IPS-NIHi7 (cell line): ENCODE results near the gene FIGN.
A peak's percentile ranks its signal among the peaks of the same experiment; 100 is the strongest.

ENCODE experiments used
- DNase-seq: peaks from one replicate; pipeline ENCODE4 v3.0.0; 2012; ENCODE audit warnings: mixed read lengths; ENCODE audit errors: extremely low spot score

FIGN gene, protein sequence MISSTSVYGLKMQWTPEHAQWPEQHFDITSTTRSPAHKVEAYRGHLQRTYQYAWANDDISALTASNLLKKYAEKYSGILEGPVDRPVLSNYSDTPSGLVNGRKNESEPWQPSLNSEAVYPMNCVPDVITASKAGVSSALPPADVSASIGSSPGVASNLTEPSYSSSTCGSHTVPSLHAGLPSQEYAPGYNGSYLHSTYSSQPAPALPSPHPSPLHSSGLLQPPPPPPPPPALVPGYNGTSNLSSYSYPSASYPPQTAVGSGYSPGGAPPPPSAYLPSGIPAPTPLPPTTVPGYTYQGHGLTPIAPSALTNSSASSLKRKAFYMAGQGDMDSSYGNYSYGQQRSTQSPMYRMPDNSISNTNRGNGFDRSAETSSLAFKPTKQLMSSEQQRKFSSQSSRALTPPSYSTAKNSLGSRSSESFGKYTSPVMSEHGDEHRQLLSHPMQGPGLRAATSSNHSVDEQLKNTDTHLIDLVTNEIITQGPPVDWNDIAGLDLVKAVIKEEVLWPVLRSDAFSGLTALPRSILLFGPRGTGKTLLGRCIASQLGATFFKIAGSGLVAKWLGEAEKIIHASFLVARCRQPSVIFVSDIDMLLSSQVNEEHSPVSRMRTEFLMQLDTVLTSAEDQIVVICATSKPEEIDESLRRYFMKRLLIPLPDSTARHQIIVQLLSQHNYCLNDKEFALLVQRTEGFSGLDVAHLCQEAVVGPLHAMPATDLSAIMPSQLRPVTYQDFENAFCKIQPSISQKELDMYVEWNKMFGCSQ

DNA sequence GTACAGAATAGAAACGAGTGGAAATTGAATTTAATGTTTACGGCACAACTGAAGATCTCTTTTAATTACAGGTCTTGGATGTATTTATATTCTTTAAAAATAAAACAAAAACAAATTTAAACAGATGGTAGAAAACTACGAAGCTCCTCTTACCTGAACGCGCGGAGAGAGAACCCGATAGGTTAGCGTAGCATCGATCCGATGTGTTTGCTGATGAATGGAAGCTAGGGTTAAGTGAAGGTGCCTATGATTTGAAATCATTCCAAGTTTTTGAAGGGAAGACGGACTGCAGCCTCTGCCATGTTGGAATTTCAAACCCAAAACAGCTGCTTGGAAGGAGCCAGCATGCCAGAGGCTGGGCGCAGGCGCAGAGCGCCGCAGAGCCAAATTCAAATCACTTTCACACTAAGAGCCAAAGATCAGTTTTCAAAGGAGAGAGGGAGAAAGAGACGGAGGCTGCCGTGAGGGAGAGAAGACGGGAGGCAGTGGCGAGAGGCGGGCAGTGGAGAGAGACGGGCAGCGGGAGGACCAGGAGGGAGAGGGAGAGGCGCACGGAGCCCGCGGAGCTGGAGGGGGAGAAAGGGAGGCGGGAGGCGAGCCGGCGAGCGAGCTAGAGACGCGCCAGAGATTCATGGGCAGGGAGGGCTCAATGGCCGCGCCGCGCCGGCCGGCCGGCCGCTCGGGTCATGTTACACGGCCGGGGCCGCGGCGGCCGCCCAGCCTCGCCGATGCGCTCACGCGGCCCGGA, at the start of gene FIGN:
FIGN (minus strand) TSS at position 324 of the 748 bp plus-strand sequence. CDS start 1,081 bp downstream, outside the sequence.
- DNase-seq = peak; percentile 74

DNA sequence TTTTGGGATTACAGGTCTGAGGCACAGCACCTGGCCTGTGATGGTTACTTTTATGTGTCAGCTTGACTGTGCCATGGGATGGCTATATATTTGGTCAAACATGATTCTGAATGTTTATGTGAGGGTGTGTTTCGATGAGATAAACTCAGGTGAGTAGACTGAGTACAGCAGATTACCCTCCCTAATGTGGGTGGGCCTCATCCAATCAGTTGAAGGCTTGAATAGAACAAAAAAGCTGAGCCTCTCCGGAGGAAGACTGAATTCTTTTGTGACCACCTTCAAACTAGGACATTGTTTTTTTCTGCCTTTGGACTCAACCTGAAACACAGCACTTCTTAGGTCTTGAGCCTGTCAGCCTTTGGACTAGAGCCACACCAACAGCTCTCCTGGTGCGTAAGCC, 49.4 kb upstream of the FIGN start:
- no peak for DNase-seq

DNA sequence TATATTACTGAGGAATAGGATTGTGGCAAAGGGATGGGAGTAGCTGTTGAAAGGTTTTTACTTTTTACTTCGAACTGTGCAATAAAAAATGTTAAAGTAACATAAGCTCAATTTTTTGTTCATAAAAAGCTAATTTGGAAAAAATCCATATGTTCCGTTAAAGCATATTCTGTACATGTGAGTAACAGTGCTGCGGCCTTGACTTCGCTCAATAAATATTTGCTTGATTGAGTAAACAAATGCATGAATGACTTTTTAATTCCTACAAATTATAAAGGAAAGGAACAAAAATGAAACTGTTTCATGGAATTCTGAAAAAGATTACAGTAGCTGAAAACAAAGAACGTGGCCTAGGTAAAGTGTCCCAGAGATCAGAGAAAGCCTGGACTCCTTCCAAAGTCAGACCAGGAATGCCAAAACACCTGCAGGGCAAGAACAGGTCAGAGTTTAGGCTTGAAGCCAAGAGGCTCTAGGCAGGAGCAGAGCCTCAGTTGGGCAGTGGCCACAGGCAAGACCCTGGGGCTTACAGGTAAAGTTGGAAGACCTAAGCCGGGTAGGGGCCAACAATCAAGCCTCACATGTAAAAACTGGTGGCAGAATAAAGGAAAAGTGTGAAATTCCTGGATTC, 44.3 kb upstream of the FIGN start:
- no peak for DNase-seq

DNA sequence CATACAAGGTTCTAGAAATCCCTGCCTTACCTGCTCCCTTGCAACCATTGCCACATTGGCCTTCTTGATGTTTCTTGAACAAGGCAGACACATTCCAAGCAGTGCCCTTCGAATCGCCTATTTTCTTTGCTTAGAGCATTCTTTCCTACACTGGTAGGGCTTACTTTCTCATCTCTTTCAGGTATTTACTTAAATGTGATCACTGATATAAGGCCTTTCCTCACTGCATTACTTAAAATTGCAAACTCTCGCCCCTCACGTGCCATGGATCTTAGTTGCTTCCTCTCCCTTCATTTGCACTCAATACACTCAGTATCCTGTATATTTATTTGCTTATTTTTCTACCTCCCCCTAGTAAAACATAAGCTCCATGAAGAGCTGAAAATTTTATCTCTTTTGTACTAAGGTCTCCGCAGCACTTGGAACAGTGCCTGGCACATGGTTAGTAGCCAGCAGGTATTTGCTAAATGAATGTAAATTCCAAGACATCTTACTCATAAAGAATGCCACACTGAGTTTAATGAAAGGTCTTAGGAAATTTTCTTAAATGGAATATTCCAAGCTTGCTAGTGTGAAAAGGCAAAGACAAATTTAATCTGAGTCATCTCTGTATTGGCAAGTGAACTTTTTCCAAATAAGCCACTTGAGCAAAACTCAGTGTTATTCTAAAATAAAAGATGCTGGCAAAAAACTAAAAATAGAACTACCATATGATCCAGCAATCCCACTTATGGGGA, 42.4 kb upstream of the FIGN start:
- DNase-seq = no peak

DNA sequence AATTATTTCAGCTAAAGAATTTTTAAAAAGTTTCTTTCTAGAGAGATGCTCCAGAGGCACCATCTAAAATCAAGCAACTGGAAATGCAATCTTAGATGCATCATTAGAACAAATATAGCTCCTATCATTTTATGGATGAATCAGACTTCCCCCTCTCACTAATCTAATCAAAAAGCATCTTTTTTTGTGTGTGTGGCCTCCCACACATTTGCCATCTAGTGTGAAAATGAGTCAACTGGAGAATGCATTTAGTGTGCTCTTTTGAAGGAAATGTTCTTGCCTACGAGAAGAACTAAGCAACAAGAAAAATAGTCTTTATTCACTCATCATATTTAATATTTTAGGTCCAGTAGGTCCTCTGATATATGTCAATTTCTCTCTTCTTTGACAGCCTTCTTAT, 39.5 kb upstream of the FIGN start:
- no peak for DNase-seq

DNA sequence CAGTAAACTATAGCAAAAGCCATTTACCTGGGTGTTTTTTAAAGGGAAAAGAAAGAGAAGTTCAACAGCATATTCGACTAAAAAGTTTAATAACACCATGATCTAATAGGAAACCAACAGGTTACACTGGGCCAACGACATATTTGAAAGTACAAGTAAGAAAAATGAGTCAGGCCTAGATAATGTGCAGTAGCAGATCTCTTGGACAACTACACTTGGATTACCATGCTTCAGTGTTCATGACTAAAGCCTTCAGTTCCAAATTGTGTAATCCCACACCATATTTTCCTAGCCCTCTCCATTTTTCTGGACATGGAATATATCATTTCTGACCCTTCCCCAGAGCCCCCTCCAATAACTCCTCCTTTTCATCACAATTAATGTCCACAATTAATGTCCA, 39.1 kb upstream of the FIGN start:
- DNase-seq = no peak

DNA sequence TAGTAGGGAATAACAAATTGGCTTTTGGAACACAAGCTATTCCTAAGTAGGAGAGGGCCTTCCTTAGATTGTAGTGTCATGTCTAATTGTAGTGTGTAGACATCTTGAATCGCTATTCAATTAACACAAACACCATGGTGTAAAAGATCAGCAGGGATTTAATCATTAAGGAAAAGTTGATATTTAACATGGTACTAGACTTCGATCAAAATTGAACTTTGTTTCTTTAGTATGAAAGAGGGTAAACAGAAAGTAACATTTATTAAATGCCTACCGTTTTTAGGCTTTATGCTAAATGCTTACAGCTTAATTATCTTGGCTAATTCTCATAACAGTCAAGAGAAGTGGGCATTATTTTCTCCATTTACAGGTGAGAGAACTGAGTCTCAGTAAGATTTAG, 37.5 kb upstream of the FIGN start:
- DNase-seq = no peak

DNA sequence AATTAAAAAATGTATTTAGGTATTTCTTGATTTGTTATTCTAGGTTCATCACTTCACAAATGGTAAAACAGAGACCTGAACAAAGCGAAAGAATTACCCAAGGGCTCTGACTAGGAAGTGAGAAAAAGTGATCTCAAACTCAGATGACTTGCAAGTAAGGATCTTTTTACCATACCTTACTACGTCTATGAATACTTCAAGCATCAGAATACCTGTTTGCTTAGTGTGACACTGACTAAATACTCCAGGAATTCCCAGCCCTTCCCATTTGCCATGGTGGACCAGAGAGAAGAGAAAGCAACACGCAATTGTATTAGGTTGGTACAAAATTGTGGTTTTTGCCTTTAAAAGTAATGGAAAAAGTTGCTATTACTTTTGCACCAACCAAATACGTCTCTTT, 35.8 kb upstream of the FIGN start:
- no peak for DNase-seq

DNA sequence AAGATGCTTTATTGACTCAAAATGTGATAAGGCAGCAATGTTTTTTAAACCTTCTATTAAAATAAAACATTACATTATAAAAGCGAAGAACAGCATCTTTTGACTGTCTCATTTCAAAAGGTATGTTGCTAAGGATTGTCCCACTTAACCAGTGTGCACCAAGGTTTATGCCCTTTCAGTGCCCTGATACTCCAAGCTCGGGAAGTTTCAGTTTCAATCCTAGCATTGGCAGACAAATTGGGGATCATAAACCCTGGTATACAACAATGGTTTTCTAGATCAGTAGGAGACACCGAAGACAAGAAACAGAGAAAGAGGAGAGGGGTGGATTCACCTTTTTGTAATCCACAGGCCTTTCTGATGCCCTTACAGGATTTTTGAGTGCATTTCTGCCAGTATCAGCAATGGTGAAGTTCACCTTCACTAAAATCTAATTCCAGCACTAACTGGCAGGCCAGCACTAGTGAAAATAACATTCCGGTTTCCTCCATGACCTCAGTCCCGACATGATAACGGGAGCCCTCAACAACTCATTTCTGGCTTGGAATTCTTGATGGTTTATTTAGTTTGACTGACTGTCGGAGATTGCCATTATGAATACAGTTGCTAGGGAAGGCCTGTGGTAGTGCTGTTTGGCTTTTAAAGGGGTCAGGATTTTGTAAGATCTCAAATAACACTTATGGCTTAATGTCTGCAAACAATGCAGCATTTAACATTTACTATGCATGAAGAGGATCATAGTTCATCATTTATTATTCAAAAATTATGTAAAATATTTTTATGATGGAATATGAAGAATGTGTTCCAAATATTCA, 33.3 kb upstream of the FIGN start:
- DNase-seq = no peak

DNA sequence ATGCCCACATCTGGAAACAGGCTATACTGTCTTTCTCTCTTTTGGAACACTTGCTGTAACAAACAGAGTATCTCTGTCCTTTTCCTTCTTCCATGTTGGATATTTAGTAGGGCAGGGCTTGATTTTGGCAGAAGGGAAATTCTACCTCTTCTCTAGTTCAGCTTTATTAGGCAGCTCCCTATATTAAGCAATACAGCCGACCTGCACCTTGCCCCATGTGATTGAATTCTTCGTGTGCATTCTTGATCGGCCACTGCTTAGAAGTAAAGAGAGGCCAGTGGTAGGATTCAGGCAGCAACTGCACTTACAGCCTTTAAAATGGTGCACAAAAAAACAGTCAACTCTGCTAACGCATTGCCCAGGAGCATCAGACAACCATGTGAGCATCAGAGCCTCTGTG, 31.3 kb upstream of the FIGN start:
- no peak for DNase-seq

DNA sequence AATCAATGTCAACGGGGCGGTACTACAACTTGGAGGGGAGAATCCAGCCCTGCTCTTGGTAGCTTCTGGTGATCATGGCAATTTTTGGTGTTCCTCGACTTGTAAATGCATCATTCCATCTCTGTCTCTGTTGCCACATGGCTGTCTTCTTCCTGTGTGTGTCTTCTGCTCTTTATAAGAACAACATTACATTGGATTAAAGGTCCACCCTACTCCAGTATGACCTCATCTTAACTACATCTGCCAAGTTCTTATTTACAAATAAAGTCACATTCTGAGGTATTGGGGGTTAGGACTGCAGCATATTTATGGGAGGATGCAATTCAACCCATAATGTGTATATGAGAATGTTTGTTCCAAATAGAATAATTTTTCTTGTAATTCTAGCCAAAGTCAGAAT, 28.8 kb upstream of the FIGN start:
- DNase-seq = no peak

DNA sequence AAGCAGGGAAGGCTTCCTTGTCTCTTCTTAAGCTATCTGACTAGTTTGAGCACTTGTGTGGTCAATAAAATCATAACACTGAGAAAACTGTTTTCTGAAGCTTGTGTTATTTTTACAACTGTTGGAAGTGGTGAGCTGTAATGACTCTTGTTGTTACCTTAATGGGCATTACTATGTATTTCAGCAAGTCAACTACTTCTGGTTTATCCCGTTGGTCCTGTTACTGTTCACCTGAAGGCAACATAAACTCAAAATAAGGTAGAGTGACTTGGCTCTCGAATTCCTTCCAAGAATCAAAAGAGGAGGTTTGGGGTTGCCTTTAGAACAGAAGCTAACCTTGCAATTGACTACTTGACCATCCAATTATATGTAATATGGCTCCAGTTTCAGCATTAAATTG, 23.2 kb upstream of the FIGN start:
- no peak for DNase-seq

DNA sequence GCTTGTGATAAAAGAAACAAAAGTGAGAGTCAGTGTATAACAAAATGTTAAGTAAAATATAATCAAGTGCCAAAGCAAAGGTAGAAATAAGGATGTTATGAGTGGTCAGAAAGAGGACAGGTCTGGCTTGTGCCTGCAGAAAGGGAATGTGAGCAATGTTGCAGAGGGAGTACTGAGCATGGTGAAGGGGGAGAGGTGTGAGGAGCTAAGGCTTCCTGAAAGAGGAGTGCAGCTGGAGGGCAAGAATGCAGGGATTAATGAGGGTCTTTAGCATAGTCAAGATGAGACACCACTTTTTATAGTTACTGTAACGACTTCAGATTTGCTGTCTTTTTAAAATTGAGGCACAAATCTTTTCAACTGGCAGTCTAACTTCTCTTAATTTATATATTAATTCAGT, 22.0 kb upstream of the FIGN start:
- peak; percentile 36 for DNase-seq

DNA sequence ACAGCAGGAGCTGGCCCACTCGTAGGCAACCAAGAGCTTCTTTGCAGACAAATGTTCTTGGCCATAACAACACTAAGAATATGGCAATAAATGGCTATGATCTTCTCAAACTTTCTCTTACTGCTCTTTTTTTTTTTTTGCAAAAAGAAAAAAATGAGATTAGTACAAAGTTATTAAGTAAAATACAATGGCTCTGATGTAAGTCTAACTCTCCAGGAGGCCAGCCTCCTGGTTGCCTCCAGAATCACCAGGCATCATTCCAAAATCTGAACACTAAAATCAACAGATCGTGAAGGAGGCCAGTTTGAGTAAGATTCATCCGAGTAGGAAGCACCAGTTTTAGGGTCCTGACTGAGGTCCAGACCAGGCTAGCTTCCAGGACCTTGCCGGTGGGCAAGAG, 20.8 kb upstream of the FIGN start:
- DNase-seq = no peak

DNA sequence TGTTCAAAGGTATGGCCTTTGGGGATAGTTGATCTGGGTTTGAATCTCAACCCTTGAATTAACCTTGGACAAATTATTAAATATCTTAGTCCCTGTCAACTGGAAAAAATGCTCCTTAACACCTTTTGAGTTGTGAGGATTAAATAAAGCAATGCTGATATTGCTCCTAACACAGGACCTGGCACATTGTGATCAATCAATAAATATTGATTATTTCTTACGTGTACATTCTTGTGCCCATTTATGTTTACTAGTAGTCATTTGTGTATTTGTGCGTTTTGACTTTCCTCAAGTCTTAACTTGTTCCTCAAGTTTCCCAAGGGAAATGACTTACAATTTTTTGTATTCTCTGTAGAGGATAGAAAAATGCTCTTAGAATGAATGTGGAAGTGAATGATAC, 19.6 kb upstream of the FIGN start:
- no peak for DNase-seq

DNA sequence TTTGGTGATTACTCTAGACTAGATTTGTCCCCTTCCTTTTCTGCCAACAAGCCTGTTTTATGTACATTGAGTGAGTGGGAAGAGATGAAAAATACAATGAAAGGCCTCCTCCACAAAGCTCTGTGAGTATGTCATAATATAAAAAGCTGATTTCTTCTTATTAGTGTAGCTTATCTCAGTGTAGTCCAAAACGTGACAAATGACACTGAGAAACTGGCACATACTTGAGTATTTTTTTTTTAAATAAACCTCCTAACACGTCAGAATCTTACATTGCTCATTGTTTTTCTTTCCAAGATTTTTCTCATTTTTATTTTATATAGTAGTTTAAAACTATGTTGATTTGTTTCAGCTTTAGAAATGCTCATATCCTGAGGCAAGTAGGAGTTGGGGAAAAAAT, 17.9 kb upstream of the FIGN start:
- no peak for DNase-seq

DNA sequence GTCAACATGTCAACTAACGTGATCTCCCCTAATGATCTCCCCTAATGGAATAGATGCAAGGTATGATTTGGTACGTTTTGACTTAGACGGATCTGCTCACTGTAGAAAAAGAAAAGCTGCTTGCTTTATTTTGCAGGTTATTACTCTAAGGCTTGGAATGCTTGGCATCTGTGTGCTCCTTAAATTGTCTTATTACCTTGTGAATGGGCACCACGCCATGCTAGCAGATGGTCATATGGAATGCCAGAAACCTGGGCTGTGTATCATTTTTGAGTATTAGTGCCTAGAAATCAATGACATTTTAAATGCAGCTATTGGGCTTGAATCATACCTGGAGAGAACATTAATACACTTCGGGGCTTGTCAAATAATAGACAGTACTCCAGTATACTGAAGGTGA, 16.5 kb upstream of the FIGN start:
- DNase-seq = no peak

DNA sequence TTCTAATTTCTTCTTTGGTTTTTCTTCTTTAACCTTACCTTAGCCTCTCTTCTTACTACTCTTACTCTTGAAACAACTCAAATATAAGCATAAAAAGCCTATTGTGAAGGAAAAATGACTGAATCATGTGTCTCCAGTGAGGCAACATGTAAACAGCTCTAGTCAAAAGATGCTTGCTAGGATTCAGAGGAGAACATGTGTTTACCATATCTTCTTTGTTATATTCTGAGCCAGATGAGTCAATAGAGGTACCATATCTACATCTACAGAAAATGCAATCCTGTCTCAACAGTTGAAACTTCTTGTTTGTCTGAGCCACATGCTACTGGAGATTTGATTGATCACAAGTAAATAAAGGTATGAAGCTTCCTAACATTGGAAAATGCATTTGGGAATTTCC, 15.9 kb upstream of the FIGN start:
- DNase-seq = no peak

DNA sequence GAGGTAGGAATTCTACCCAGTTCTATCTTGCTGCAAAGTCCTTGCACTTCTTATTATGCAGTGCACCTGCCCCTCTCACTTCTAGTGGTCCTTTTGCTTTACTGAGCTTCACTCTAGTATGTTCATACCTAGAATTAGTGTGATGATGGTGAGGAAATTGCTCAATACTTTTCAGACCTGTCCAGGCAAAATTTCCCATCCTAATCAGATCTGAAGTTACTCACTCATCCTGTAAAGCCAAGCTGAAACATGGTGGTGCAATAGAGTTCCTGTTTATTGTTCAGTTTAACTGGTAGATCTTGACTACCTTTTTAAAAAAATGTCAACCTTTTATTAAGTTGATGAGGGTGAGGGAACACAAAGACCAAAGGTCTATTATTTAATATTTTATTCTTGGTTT, 12.6 kb upstream of the FIGN start:
- no peak for DNase-seq

DNA sequence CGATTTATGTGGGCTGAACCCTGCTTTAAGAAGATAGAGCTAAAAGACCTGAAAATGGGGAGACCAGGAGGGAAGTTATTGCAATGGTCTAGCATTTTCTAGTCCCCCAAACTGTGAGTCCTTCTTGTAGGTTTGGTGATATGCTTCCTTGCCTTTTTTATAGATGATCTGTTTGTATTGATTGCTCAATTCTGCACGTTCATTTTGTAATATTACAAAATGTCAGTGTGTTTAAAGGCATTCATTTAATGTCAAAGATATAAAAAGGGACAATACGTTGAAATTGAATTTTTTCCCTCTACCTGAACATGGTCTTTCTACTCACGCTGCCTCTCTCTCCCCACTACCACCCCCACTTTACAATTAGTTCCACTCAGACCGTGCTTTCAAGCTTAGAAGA, 5.6 kb upstream of the FIGN start:
- DNase-seq = no peak

DNA sequence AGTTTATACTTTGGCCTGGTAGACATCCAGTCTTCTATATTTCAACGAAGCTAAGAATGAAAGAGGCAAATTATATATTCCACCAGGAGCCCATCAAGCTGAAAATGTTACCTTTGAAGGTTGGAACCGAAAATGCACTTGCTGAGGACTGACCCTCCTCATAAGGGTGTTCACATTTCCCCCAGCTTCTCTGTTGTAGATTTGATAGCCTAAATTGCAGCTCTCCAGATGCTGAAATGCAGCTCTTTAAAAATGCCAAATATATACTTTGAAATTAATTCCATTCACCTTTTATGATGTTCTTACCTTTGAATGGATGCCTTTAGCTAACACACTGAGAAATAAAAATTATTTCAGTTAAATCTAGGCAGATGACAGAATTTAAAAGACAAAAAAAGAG, 1.8 kb upstream of the FIGN start:
- no peak for DNase-seq
